GM21381 (cell line): ENCODE measurements around the gene RAB3IP.

Experiments
- ATAC-seq: cut with Tn5 transposase; IDR thresholded peaks from one replicate; pipeline ENCODE4 v1.9.1; 2021; ENCODE audit warnings: mild to moderate bottlenecking, moderate library complexity; ENCODE audit not compliant: unreplicated experiment

The RAB3IP gene, protein sequence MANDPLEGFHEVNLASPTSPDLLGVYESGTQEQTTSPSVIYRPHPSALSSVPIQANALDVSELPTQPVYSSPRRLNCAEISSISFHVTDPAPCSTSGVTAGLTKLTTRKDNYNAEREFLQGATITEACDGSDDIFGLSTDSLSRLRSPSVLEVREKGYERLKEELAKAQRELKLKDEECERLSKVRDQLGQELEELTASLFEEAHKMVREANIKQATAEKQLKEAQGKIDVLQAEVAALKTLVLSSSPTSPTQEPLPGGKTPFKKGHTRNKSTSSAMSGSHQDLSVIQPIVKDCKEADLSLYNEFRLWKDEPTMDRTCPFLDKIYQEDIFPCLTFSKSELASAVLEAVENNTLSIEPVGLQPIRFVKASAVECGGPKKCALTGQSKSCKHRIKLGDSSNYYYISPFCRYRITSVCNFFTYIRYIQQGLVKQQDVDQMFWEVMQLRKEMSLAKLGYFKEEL

DNA sequence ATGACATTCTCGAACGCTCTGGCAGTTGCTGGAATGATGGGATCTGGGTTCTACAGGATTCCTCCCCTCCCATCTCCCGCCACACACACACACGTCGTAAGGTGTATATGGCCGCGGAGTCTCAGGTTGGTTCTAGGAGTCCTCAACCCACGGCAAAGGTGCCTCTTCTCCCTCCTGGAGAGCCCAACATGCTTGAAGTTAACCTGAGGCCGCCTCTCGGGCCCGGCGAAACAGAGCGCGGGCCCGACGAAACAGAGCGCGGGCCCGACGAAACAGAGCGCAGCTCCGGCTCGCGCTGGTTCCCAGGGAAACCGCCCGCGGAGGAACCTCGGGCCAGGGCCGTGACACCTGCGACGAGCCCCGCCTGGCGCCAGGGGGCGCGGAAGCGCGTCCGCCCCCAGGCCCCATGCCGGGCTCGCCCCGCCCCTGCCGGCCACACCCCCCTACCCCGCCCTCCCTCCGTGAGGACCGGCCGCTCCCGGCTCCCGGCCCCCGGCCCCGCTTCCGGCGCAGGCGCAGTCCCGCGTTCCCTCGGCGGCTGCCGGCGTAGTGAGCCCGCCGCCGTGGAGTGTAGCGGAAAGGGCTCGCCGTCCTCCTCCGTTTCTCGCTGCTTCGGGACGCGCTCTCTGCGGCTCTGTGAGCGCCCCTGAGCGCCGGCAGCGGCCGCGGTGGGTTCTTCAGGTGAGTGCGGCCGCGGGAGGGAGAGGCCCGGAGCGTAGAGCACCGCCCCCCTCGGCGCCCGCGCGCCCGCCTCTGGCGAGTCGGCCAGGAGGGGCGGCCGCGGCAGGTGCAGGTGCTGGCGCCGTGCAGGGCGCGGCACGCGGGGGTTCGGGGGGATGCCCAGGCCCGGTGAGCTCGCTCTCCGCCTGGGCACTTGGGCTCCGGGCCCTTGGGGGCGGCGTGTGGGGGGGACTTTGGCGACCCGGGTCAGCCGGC is at the start of gene RAB3IP:
TSS of gene RAB3IP (plus strand) at position 510 of the 936 bp plus-strand sequence. CDS start 16,549 bp downstream, outside the sequence.
- ATAC-seq = peak; percentile 83

DNA sequence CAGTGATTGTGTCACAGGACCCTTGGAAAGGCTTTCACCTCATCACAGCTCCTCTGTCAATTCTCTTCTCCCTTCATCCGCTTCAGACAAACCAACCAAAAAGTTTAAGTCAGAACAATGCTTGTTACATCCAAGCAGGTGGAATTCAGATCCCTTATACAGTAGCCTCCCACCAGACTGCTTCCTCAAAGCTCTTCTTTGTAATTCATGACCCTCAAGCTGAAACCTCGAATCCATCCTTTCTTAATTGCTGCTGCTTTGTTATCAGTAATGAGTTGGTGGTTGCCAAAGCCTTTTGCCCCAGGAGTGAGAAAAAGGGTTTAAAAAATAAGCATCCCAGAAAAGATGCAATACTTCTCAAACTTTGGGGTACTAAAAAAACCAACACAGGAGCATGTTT is 49.0 kb upstream of the RAB3IP start:
- no peak for ATAC-seq

DNA sequence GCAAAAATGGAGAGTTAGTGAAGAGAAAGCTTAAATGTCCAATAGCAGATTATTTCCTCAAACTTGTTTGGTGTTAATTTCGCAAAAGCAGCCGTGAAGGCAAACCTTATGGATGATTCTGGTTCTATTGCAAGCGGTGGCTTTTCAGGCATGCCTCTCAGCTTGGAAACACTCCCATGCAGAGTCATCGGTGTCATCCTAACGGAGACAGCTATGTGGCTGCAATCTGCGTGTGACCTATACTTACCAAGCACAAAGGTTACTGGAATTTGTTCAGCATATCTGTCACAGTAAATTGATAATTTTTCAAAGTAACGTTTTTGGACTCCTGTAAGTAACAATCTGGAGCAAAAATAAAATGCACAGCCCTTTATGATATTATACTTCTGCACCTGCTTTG is 44.5 kb upstream of the RAB3IP start:
- no peak for ATAC-seq

DNA sequence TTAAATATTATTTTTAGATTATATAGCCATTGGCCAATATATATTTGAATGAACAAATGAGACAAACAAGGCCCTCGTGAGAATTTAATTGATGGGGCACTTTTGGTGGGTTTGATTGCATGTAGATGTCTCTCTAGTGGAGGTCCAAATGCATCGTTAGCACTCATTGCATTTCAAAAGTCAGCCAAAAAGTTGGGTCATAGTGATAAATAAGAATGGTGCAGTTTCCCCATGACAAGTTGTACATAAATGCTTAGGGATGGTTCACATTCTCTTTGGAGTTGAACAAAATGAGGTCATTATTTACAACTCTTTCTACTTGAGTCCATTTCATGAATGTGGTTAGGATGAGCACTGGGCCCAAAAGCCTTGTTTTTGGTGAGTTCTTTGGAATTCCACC is 40.6 kb upstream of the RAB3IP start:
- no peak for ATAC-seq

- ATAC-seq = no peak
Measured at GRCh38 chr12:69698769-69699540, 39.7 kb upstream of the RAB3IP start, which contains the start of gene BEST3. Gene BEST3, minus strand, starts transcription at chr12:69699303. Its CDS starts 1,505 bp downstream, at chr12:69697798.

DNA sequence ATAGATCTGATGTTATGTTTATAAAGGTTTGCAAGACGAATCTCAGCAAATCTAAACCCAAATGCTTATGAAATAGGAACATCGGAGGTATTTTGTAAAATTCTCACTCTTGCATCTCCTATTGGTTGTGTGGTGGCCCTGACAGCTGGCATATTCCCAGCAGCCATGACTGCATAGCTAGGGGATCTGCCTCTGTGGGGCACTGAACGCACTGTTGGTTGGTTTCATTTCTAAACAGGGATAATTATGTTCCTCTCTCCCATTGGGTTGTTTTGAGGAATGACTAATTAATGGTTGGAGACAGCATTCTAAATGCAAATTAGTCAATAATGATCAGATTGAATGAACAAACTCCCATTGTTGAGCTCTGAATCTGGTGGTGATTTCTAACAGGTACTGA is 36.8 kb upstream of the RAB3IP start:
- no peak for ATAC-seq

DNA sequence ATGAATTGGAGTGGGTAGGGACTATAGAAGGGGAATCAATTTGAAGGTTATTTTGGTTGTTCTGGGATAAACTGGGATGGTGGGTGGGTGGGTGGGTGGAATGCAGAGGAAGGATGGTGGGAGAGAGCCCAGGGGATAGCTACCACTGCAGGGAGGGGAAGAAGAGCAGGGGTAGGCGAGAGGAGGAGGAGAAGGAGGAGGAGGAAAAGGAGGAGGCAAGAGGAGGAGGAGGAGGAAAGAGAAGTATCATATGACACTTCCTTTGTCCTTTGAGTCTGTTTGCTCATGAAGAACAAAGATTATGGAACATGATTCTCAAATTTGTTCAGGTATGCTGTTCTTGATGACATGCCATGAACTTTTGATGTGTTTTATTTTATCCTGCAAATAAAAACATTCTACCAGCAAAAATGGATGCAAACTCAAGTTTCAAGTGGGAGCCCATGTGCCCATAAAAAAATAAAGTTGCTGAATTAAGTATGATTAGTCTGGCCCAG is 35.5 kb upstream of the RAB3IP start:
- ATAC-seq = no peak

DNA sequence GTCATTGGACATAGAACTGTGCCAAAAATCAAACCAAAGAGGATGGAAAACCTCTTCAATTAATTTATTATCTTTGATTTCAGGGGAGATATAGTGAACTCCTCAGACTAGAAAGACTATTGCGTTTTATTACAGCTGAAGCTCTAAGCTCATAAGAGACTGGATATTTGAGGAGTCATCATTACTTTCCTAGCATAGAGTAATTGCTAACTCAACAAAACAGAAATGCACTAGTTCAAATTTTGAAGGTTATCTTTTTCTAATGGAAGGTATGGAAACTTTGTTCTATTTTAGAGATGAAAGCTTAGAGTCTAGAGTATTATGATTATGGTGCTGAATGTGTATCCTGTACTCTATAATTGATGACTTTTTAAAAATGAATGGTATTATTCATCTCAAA is 34.3 kb upstream of the RAB3IP start:
- ATAC-seq = no peak

DNA sequence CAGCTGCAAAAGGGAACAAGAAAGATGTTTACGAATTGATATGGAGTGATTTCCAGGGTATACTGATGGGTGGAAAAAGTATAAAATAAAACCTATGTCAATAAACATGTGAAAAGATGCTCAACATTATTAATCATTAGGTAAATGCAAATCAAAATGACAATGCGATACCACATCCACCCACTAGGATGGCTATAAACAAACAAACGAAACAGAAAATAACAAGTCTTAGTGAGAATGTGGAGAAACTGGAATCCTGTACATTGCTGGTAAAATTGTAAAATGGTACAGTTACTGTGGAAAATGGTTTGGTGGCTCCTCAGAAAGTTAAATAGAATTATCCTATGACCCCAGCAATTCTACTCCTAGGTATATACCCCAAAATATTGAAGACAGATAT is 30.0 kb upstream of the RAB3IP start:
- ATAC-seq = no peak

DNA sequence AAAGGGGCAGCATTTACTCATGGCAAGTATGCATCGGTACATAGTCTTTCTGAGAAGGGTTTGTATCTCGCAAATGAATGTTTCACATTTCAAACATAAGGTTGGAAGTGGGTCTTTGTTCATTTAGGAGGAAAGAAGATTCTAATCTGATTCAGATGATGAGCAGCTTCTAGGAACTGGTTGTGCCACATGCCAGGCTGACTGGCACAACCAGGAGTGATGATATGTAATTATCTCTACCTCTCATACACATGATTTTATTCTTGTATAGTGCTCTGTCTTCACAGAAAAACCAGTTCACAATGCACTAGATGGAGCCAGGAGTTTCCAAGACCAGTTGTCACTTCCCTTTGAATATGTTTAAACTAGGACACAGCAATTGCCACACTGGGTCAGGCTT is 25.8 kb upstream of the RAB3IP start:
- no peak for ATAC-seq

DNA sequence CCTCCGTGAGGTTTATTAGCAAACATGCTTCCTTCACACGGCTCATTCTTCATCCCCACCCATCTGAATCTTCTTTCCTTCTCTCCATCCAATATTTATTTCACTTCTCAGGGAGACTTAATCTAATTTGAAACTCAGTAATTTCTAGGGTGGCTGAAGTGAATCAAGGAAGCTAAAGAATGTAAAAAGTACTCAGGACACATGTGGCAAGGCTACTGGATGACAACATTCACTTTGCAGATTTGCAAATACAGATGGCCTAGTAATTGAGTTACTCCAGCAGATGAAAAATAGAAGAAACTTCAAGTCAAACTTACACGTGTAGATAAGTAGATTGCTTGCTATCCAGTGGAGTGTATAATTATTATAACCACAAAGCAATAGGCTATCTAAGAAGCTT is 24.1 kb upstream of the RAB3IP start:
- ATAC-seq = no peak

GRCh38 chr12:69719336-69720316 is 19.0 kb upstream of the RAB3IP start:
- no peak for ATAC-seq

- no peak for ATAC-seq
Measured at GRCh38 chr12:69720750-69721149, 17.9 kb upstream of the RAB3IP start.

DNA sequence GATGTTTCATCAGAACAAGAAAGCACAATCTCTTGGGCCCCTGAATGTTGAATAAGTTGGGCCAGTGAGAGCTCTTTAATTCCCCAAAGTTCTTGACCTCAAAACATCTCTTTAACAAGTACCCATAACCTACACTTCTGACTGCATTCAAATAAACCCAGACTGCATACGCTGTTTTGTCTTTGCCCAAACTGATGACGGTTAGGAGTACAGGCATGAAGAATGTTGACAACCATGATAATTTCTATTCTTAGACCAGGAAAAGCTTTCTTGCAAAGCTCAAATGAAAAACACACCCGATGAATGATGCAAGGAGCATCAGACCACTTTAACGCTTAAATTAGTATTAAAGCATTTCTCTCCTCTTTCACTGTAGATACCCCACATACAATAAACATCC is 11.7 kb upstream of the RAB3IP start:
- no peak for ATAC-seq

- ATAC-seq = no peak
Measured at GRCh38 chr12:69732088-69732487, 6.6 kb upstream of the RAB3IP start.

DNA sequence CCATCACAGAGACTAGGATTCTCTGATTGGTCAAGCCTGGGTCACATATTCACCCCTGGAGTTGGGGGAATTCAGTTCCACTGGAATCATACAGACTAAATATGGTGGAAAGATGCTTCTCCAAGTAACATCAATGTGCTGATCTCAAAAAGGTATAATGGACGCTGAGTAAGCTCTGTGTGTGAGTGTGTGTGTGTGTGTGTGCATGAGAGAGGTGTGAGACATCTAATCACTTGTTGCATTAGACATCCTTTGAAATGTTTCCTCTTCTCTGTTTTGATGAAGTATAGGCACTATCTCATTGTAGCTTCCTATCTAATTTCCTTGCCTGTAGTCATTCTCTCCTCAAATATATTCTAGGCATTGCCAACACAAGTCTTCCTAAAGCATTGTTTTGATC is 5.0 kb upstream of the RAB3IP start:
- no peak for ATAC-seq

DNA sequence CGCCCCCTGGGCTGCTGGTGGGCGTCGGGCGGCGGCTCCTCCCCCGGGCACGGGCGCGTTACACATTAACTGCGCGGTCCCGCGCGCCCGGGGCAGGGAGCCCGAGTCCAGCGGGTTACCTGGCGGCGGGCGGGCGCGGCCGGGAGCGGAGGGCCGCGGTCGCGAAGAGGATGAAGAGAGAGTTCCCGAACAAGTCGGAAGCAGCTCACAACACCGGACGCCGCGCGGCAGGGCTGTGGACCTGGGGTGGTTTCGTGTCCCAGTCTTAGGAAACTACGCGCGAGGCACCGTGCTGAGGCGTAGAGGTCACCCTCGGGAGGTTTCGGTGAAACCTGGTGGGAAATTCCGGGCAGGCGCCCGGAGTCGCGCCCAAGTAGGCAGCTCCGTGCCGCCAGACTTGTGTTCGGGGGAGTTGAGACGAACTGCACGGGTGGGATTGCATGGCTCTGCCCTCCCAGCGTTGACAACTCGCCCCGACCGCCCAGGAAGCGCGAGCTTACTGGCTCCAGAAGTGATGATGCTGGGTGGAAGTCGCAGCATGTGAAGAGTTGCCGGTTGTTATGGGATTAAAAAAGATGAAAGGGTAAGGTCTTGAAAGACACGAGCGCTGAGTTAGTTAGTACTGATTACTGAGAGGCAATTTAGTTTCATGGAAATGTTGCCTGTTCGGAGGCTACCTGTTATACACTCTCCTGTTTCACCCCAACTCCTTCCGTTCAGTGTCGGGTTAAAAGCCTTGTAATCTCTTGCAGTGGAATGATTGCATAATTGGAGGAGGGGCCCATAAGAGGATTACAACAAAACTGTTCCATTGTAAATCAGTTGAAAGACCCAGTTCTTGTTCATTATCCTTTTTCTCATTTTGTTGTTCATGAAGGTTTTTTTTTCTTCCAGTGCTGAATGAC is 879 bp downstream of the RAB3IP start:
- peak; percentile 38 for ATAC-seq

- ATAC-seq = no peak
Measured at GRCh38 chr12:69744109-69744508, 5.4 kb downstream of the RAB3IP start.

- no peak for ATAC-seq
Measured at GRCh38 chr12:69751476-69751875, 12.8 kb downstream of the RAB3IP start.
